Psoas muscle (tissue), 8 donors: Measurements from ENCODE around the gene ADCYAP1R1. TPM values are rescaled to one million over a fixed set of nuclear protein-coding genes. Genes with fewer than 3 reads are reported as not detected.
A peak's percentile ranks its signal among the peaks of the same experiment; 100 is the strongest.

Experiments
- ATAC-seq, 4 donors: fragments of 200-7000 bp; cut with Tn5 transposase; one replicate each; pipeline ENCODE4 v1.9.1; 2020; ENCODE audit warnings: moderate library complexity in 3 of 4, mild to moderate bottlenecking in 2 of 4
- DNase-seq, 2 donors: peaks; one replicate each; pipeline ENCODE4 v3.0.0-alpha.2; 2020
- H3K27ac ChIP-seq: fragments of 200-600 bp; one replicate; pipeline ENCODE4 v1.8.0; 2022
- H3K27me3 ChIP-seq, 3 donors: fragments of 200-600 bp in 1 of 3; one replicate each; pipeline versions ENCODE4 v1.6.1 to v1.8.0; 2013 to 2022; ENCODE audit warnings: low read length in 2 of 3, mild to moderate bottlenecking in 2 of 3, moderate library complexity in 1 of 3; ENCODE audit not compliant: insufficient read depth in 3 of 3
- H3K36me3 ChIP-seq, 2 donors: fragments of 200-600 bp in 1 of 2; one replicate each; pipeline versions ENCODE4 v1.6.1 to v1.8.0; 2013 to 2022; ENCODE audit warnings: low read depth in 1 of 2, mild to moderate bottlenecking in 1 of 2, moderate library complexity in 1 of 2; ENCODE audit not compliant: insufficient read depth in 1 of 2
- H3K4me1 ChIP-seq: fragments of 200-600 bp; one replicate; pipeline ENCODE4 v1.8.0; 2022
- H3K4me3 ChIP-seq: fragments of 200-600 bp; one replicate; pipeline ENCODE4 v1.8.0; 2022; ENCODE audit warnings: mild to moderate bottlenecking
- H3K9me3 ChIP-seq: fragments of 200-600 bp; one replicate; pipeline ENCODE4 v1.8.0; 2022
- WGBS, 3 donors: extraction: QIAGEN DNeasy Blood & Tissue Kit; methylation state at CpG; one replicate each; pipeline versions ENCODE4 v1.1.6 to v1.1.7; 2013; 5-methylcytosine and 5-hydroxymethylcytosine counted together
- intact Hi-C, 2 donors: fragments of 100-400 bp; cut with DNase I; formaldehyde crosslinking; loops; one replicate each; pipeline versions ENCODE4 v1.11.0 to v1.14.2; 2022
- polyA plus RNA-seq, 3 donors: library from polyadenylated mRNA; stranded (reverse); fragments of 200-250 nt; gene quantifications; one replicate each; pipeline ENCODE4 v1.2.3, GENCODE V29; 2013
- total RNA-seq, 4 donors: library from RNA; stranded (reverse); fragmentation: NEBNext Ultra II Directional in 2 of 4; extraction: Animal tissue kit (Norgen Biotek cat#: 25700) in 2 of 4; gene quantifications; one replicate each; pipeline versions ENCODE4 v1.2.1 to v1.2.4, GENCODE V29; 2021 to 2023
- TF ChIP-seq, protein P1 (sequence below): fragments of 200-600 bp; IDR thresholded peaks from one replicate; pipeline ENCODE4 v1.8.0; 2022; ENCODE audit warnings: antibody characterized with exemption
- donor health status: healthy with polysubstance abuse.
- donor health status: DM: no; HTN: no; CAD: no; lungs with moderate emphysema.
- donor health status: Bipolar disorder and iron deficiency.
- donor health status: healthy.
- donor health status: DM: yes; HTN: yes; CAD: no.
- donor health status: DM: no; HTN: no; CAD: no.
- donor health status: DM: no; HTN: no; CAD: no.
- donor health status: DM: yes; HTN: yes; CAD: no.

The ADCYAP1R1 gene
- total and polyA plus RNA-seq, 7 donors: 0.40 to 6.6 (median 1.2) TPM

DNA sequence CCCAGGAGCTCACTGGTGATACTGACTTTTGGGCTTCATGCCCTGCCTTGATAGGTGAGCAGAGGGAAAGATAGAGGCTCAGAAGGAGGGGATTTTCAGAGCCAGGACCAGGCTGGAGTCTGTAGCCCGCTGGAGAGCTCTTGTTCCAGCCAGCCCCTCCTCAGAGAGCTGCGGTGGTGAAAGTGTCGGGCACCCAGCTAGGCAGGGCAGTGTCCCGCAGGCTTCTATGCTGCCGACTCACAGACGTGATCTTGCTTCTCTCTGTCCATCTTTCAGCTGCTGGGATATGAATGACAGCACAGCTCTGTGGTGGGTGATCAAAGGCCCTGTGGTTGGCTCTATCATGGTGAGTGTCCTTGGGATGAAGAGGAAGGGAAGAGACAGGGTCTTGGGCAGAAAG lies 35.2 kb downstream of the ADCYAP1R1 start:
- intact Hi-C loops: no loop called here
- TF ChIP-seq, protein P1, sequence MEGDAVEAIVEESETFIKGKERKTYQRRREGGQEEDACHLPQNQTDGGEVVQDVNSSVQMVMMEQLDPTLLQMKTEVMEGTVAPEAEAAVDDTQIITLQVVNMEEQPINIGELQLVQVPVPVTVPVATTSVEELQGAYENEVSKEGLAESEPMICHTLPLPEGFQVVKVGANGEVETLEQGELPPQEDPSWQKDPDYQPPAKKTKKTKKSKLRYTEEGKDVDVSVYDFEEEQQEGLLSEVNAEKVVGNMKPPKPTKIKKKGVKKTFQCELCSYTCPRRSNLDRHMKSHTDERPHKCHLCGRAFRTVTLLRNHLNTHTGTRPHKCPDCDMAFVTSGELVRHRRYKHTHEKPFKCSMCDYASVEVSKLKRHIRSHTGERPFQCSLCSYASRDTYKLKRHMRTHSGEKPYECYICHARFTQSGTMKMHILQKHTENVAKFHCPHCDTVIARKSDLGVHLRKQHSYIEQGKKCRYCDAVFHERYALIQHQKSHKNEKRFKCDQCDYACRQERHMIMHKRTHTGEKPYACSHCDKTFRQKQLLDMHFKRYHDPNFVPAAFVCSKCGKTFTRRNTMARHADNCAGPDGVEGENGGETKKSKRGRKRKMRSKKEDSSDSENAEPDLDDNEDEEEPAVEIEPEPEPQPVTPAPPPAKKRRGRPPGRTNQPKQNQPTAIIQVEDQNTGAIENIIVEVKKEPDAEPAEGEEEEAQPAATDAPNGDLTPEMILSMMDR: no peak
- 90 to 95% (median 93%) methylated on average over 6 of the region's 6 CpGs for WGBS, 3 donors

DNA sequence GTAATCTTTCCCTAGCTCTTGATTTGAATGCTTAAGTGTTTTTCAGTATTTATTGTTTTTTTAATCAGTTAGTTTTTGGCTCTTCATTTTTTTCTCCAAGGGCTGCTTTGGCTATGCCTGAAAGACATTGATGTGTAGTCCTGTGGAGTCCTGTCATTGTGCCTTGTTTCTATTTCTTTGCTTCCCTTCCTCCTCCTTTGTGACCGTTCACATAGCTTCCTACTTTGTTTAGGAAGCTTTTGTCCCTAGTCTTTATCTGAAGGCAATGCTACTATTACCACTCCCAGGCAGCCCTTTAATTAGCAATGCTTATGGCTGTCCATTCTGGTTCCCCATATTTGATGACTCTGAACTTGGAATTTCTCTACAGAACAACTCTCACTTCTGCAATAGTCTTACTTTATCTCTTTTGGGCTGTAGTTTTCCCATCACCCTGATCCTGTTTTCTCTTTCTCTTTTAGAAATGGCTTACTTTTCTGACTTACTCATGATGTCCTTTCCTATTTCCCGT lies 39.9 kb downstream of the ADCYAP1R1 start:
- H3K36me3 ChIP-seq: no peaks in the 10 kb centered on the region
- 81 to 86% (median 82%) methylated on average over 2 of the region's 2 CpGs for whole genome bisulfite sequencing, 3 donors
- H3K4me3 ChIP-seq: no peak overlapping the region
- no peaks in the 10 kb centered on the region for H3K27me3 ChIP-seq
- no peak overlapping the region for H3K27ac ChIP-seq
- no peak for ATAC-seq
- intact Hi-C loops: no loop called here
- no peaks in the 10 kb centered on the region for H3K4me1 ChIP-seq
- no peak for DNase-seq
- TF ChIP-seq, protein P1: no peak
- H3K9me3 ChIP-seq: no peaks in the 10 kb centered on the region

More for the DNA sequence above, 35.2 kb downstream of the ADCYAP1R1 start:
- peak in 1 of 2 donors; percentile 21 for DNase-seq
- no peak overlapping the region for H3K27ac ChIP-seq
- no peaks in the 10 kb centered on the region for H3K36me3 ChIP-seq
- H3K4me3 ChIP-seq: no peak overlapping the region
- no peaks in the 10 kb centered on the region for H3K4me1 ChIP-seq
- H3K9me3 ChIP-seq: no peaks in the 10 kb centered on the region
- ATAC-seq: no peak
- H3K27me3 ChIP-seq: no peaks in the 10 kb centered on the region

- WGBS, 3 donors: 97 to 99% (median 98%) methylated on average over 4 of the region's 4 CpGs
- no peak overlapping the region for H3K4me3 ChIP-seq
- DNase-seq: peak in 1 of 2 donors; percentile 12
- no peak overlapping the region for H3K27ac ChIP-seq
- no peaks in the 10 kb centered on the region for H3K4me1 ChIP-seq
- H3K9me3 ChIP-seq: no peaks in the 10 kb centered on the region
- H3K27me3 ChIP-seq: no peaks in the 10 kb centered on the region
- intact Hi-C loops: no loop called here
- no peak for ATAC-seq
- TF ChIP-seq, protein P1: no peak
- H3K36me3 ChIP-seq: no peaks in the 10 kb centered on the region
Measured at GRCh38 chr7:31092606-31093005, 40.5 kb downstream of the ADCYAP1R1 start.

DNA sequence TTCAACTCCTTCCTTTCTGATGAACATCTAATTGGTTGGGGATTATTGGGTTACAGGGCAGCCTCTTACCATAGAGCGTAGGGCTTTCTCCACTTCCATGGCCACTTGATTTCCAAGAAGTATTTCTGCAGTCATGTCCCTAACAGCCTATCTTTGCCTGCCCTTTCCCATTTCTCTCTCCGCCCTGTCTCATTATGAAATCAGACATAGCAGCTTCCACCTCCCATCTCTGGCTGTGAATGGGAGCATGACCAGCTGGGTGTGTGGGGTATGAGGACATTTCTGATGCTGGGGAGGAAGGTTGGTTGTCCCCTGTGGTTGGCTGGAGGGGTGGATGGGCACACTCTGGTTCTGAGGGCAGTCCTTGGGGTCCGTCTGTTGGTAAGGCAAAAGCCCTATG lies 41.2 kb downstream of the ADCYAP1R1 start:
- no peaks in the 10 kb centered on the region for H3K27me3 ChIP-seq

More for the DNA sequence above, 41.2 kb downstream of the ADCYAP1R1 start:
- DNase-seq (peak in 1 of 2 donors; percentile 15), ATAC-seq (no peak)
- Histone ChIP-seq H3K36me3 (no peaks in the 10 kb centered on the region), H3K9me3 (no peaks in the 10 kb centered on the region), H3K4me1 (no peaks in the 10 kb centered on the region), H3K27ac (no peak overlapping the region), H3K4me3 (no peak overlapping the region)
- WGBS, 3 donors: 95 to 96% (median 96%) methylated on average over 3 of the region's 3 CpGs
- TF ChIP-seq, protein P1: no peak
- intact Hi-C loops: no loop called here
